Pulmonary artery endothelial cell (primary cell): Measurements from ENCODE around the gene CDH4. TPM values are rescaled to one million over a fixed set of nuclear protein-coding genes. Genes with fewer than 3 reads are reported as not detected.

Experiments used
- DNase-seq: peaks from one replicate; pipeline ENCODE4 v3.0.0-alpha.2; 2011; ENCODE audit warnings: low read depth, low spot score
- total RNA-seq: library from RNA; depleted of rRNA; stranded (reverse); fragments of >200 nt; gene quantifications from 2 replicates; pipeline ENCODE4 v1.2.3, GENCODE V29; 2014

Gene CDH4
- total RNA-seq, 1 donor from 2014 or later: 7.5 TPM

- no peak for DNase-seq
These were observed 235.4 kb downstream of the CDH4 start for GRCh38 chr20:61487346-61487996.

GRCh38 chr20:61487997-61488371, 235.9 kb downstream of the CDH4 start:
- no peak for DNase-seq

GRCh38 chr20:61490721-61491120, 238.7 kb downstream of the CDH4 start:
- no peak for DNase-seq

GRCh38 chr20:61492065-61492464, 240.0 kb downstream of the CDH4 start:
- no peak for DNase-seq

- no peak for DNase-seq
These were observed 241.8 kb downstream of the CDH4 start for GRCh38 chr20:61493798-61494305.

- no peak for DNase-seq
These were observed 242.9 kb downstream of the CDH4 start for GRCh38 chr20:61494763-61495575.

GRCh38 chr20:61497029-61497627, 245.1 kb downstream of the CDH4 start:
- no peak for DNase-seq

GRCh38 chr20:61499859-61500554, 247.9 kb downstream of the CDH4 start:
- DNase-seq: no peak

- DNase-seq: no peak
These were observed 248.8 kb downstream of the CDH4 start for GRCh38 chr20:61500791-61501321.

GRCh38 chr20:61502433-61502832, 250.4 kb downstream of the CDH4 start:
- no peak for DNase-seq

GRCh38 chr20:61503106-61503505, 251.0 kb downstream of the CDH4 start:
- DNase-seq: no peak

GRCh38 chr20:61505508-61505907, 253.4 kb downstream of the CDH4 start:
- DNase-seq: no peak

GRCh38 chr20:61507778-61508177, 255.7 kb downstream of the CDH4 start:
- DNase-seq: no peak

GRCh38 chr20:61508301-61509096, 256.4 kb downstream of the CDH4 start:
- no peak for DNase-seq

GRCh38 chr20:61510778-61511330, 258.8 kb downstream of the CDH4 start:
- DNase-seq: no peak

- DNase-seq: no peak
These were observed 260.4 kb downstream of the CDH4 start for GRCh38 chr20:61512475-61512874.

- DNase-seq: no peak
These were observed 261.3 kb downstream of the CDH4 start for GRCh38 chr20:61513124-61514017.

GRCh38 chr20:61514018-61514365, 261.9 kb downstream of the CDH4 start:
- DNase-seq: no peak

GRCh38 chr20:61514396-61514795, 262.3 kb downstream of the CDH4 start:
- DNase-seq: no peak
